22Rv1 (cell line): ENCODE measurements around the gene PPP1R1B.

Source experiments
- CTCF ChIP-seq: fragments of 450-650 bp; IDR thresholded peaks from 2 replicates; pipeline ENCODE4 v1.5.1; 2017; ENCODE audit warnings: mild to moderate bottlenecking
- ZFX ChIP-seq: fragments of 450-650 bp; IDR thresholded peaks from 2 replicates; pipeline ENCODE4 v1.6.1; 2017; ENCODE audit warnings: antibody characterized with exemption, borderline replicate concordance

- TF ChIP-seq CTCF (no peak), ZFX (no peak)
These were observed 26.0 kb downstream of the PPP1R1B start for GRCh38 chr17:39652587-39653315.
